Nephron (organoid): Measurements from ENCODE around the gene NRGN.

ENCODE experiments used
- H3K27ac Mint-ChIP-seq, 3 experiments: 2 replicates each; pipeline ENCODE4 v1.8.0; 2020; ENCODE audit warnings: mixed read lengths in 3 of 3, mild to moderate bottlenecking in 2 of 3, moderate library complexity in 1 of 3
- H3K27me3 Mint-ChIP-seq: 2 replicates; pipeline ENCODE4 v1.8.0; 2021; ENCODE audit warnings: low read depth, mild to moderate bottlenecking, moderate library complexity, mixed read lengths
- H3K36me3 Mint-ChIP-seq: 2 replicates; pipeline ENCODE4 v1.8.0; 2020; ENCODE audit warnings: low read depth, mixed read lengths
- H3K4me1 Mint-ChIP-seq: 2 replicates; pipeline ENCODE4 v1.8.0; 2020; ENCODE audit warnings: mixed read lengths
- H3K4me3 Mint-ChIP-seq, 3 experiments: 2 replicates each; pipeline ENCODE4 v1.8.0; 2020; ENCODE audit warnings: mild to moderate bottlenecking in 3 of 3, mixed read lengths in 3 of 3, moderate library complexity in 2 of 3
- H3K9me3 Mint-ChIP-seq: 2 replicates; pipeline ENCODE4 v1.8.0; 2020; ENCODE audit warnings: mixed read lengths
- TF ChIP-seq, protein P1 (sequence below), 3 experiments: fragments of 200-600 bp; sonication (generic); IDR thresholded peaks; one replicate each; pipeline ENCODE4 v1.5.0; 2021; ENCODE audit warnings: antibody characterized with exemption in 3 of 3; ENCODE audit not compliant: unreplicated experiment in 3 of 3

Gene NRGN

DNA sequence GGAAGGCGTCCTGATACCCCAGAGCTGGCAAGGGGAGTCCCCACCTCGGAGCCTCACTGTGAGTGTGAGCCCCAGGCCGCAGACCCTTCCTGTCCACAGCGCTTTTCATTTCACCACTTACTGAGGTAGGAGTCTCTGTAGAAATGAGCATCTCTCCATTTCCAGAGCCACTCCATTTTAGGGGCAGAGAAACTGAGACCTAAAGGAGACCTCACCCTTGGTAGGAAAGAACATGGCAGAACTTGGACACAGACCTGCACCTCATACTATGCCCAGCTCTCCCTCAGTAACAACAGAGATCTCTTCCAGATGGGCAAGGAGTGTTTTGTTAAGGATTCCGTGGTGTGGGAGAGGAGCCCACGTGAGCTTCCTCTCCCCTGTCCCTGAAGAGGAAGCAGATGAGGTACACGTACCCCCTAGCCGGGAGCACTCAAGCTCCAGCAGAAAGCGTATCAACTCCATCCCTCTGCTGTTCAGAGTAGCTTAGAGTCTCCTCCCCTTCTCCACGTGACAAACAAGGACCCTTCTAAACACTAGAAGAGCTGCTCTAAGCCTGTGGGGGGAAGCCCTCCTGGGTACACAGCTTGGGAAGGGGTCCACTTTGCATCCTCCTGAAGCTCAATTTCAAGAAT is 12.8 kb downstream of the NRGN start:
- no peaks in the 10 kb centered on the region for H3K9me3 Mint-ChIP-seq
- peaks cover 97% of the 10 kb centered on the region for H3K27me3 Mint-ChIP-seq
- H3K36me3 Mint-ChIP-seq, result no peaks in the 10 kb centered on the region
- H3K4me3 Mint-ChIP-seq, result peak overlapping the region in 2 of 3 experiments; percentile 43 to 62
- TF ChIP-seq, protein P1, sequence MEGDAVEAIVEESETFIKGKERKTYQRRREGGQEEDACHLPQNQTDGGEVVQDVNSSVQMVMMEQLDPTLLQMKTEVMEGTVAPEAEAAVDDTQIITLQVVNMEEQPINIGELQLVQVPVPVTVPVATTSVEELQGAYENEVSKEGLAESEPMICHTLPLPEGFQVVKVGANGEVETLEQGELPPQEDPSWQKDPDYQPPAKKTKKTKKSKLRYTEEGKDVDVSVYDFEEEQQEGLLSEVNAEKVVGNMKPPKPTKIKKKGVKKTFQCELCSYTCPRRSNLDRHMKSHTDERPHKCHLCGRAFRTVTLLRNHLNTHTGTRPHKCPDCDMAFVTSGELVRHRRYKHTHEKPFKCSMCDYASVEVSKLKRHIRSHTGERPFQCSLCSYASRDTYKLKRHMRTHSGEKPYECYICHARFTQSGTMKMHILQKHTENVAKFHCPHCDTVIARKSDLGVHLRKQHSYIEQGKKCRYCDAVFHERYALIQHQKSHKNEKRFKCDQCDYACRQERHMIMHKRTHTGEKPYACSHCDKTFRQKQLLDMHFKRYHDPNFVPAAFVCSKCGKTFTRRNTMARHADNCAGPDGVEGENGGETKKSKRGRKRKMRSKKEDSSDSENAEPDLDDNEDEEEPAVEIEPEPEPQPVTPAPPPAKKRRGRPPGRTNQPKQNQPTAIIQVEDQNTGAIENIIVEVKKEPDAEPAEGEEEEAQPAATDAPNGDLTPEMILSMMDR (IDR thresholded peaks at IDR 0.05; ENCODE audit: unreplicated experiment in 3 of 3), result no peak
- no peak overlapping the region for H3K27ac Mint-ChIP-seq
- H3K4me1 Mint-ChIP-seq, result peaks cover 6% of the 10 kb centered on the region

DNA sequence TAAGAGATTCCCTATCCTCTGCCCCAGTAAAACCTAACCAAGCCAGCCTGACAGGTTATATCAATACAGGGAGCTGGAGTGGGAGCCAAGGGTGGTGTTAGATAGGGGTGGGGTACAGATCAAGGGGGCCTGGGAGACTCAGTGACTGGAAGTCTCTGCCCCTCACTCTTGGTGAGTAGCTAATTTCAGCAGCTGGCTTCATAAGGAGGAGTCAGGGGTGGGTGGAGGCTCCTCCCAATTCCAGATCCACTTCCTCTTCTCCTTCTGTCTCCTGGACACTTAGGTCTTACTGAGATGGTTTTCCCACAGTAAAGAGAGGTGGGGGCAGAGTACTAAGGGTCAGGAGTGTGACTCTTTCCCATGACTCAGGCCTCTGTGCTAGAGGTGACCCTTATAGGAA is 13.5 kb downstream of the NRGN start:
- no peaks in the 10 kb centered on the region for H3K36me3 Mint-ChIP-seq
- TF ChIP-seq, protein P1 (IDR thresholded peaks at IDR 0.05; ENCODE audit: unreplicated experiment in 3 of 3), result no peak

DNA sequence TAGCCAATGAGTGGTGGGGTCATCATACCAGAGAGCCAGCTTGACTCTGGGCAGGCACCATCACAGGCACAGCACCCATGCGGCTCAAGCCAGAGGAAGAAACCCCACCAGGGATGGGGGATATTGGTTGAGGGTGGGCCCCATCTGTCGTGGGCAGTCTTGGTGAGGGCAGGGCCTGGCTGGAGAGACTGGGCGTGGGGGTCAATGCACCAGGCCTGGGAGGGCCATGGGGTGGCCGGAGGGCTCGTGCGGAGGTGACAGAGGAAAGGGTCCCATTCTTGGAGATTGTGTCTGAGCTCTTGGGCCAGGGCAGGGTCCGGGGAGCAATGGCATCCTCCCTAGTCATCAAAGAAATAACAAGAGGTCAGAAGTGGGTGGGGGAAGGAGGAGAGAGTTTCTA is 13.9 kb downstream of the NRGN start:
- no peak overlapping the region for H3K4me3 Mint-ChIP-seq
- TF ChIP-seq, protein P1 (IDR thresholded peaks at IDR 0.05; ENCODE audit: unreplicated experiment in 3 of 3), result no peak
- no peak overlapping the region for H3K27ac Mint-ChIP-seq
- peaks cover 10% of the 10 kb centered on the region for H3K4me1 Mint-ChIP-seq
- no peaks in the 10 kb centered on the region for H3K9me3 Mint-ChIP-seq
- no peaks in the 10 kb centered on the region for H3K36me3 Mint-ChIP-seq
- peaks cover 97% of the 10 kb centered on the region for H3K27me3 Mint-ChIP-seq

More for the DNA sequence above, 13.5 kb downstream of the NRGN start:
- peaks cover 6% of the 10 kb centered on the region for H3K4me1 Mint-ChIP-seq
- no peaks in the 10 kb centered on the region for H3K9me3 Mint-ChIP-seq
- H3K27ac Mint-ChIP-seq, result no peak overlapping the region
- H3K27me3 Mint-ChIP-seq, result peaks cover 97% of the 10 kb centered on the region
- H3K4me3 Mint-ChIP-seq, result no peak overlapping the region

DNA sequence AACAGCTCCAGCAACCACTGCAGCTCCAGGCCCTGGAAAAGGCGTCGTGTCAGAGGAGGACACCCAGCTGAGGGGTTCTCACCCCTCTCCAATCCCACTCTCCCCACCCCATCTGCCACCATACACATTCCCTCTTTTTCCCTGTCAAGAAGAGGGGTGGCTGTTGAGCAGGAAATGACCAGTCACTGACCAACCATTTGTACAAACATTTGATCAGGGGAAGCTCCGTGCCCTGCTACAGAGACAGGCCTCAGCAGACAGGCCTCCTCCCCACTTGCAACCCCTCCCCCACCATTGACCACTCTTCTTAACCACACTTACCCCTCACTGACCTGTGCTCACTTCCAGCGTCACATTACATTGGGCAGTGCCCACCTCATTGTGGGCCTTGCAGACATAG is 14.6 kb downstream of the NRGN start:
- H3K4me3 Mint-ChIP-seq, result no peak overlapping the region
- no peak overlapping the region for H3K27ac Mint-ChIP-seq
- H3K4me1 Mint-ChIP-seq, result peaks cover 16% of the 10 kb centered on the region
- no peaks in the 10 kb centered on the region for H3K36me3 Mint-ChIP-seq
- no peaks in the 10 kb centered on the region for H3K9me3 Mint-ChIP-seq
- TF ChIP-seq, protein P1 (IDR thresholded peaks at IDR 0.05; ENCODE audit: unreplicated experiment in 3 of 3), result no peak
- peaks cover 97% of the 10 kb centered on the region for H3K27me3 Mint-ChIP-seq

DNA sequence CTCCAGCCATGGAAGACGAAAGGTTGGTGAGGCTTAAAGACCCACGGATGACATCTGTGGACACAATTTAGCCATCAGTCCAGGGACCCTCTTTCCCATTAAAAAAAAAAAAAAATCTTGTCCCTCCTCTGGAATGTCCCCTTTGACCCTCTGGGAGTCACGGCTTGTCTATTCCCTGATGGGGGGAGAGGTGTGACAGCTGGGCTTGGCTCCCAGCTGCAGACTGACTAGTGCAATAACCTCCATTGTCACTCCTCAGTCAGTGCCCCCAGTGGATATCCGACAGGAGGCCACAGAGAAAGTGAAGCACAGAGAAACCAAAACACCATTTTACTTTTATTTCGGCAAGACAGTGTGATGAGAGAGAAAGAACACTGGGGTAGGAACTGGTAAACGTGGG is 15.0 kb downstream of the NRGN start:
- no peak overlapping the region for H3K27ac Mint-ChIP-seq
- TF ChIP-seq, protein P1 (IDR thresholded peaks at IDR 0.05; ENCODE audit: unreplicated experiment in 3 of 3), result no peak
- H3K9me3 Mint-ChIP-seq, result no peaks in the 10 kb centered on the region
- H3K4me1 Mint-ChIP-seq, result peaks cover 17% of the 10 kb centered on the region
- no peaks in the 10 kb centered on the region for H3K36me3 Mint-ChIP-seq
- H3K27me3 Mint-ChIP-seq, result peaks cover 97% of the 10 kb centered on the region
- H3K4me3 Mint-ChIP-seq, result no peak overlapping the region
